Measurements from ENCODE around the gene ATP6V1C2.

ATP6V1C2 gene

DNA sequence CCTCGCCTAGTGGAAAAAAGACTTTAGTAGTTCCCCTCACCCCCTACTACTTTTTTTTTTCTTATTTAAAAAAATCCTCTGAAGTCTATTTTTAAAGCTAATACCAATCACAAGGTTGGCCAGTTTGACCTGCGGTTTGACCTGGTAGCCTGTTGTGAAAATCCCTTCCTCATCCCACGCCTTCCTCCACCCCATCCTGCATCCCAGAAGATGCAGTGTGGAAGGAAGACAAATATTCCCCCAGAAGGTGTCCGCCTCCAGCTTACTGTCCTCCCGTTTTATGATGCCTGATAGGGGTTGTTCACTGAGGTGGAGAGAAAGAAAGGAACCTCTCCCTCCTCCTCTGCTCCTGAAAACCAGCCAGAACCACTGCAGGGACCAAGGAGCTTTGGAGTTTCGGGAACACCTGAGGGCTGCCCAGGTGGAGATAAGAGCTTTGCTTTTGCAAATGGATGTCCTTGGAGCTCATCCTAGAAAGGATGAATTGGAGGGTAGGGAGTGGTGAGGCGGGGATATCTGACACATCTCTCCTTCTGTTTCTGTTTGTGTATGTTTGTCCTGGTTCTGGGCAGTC is 909 bp downstream of the ATP6V1C2 start:
- TF ChIP-seq, protein P1, sequence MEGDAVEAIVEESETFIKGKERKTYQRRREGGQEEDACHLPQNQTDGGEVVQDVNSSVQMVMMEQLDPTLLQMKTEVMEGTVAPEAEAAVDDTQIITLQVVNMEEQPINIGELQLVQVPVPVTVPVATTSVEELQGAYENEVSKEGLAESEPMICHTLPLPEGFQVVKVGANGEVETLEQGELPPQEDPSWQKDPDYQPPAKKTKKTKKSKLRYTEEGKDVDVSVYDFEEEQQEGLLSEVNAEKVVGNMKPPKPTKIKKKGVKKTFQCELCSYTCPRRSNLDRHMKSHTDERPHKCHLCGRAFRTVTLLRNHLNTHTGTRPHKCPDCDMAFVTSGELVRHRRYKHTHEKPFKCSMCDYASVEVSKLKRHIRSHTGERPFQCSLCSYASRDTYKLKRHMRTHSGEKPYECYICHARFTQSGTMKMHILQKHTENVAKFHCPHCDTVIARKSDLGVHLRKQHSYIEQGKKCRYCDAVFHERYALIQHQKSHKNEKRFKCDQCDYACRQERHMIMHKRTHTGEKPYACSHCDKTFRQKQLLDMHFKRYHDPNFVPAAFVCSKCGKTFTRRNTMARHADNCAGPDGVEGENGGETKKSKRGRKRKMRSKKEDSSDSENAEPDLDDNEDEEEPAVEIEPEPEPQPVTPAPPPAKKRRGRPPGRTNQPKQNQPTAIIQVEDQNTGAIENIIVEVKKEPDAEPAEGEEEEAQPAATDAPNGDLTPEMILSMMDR (IDR thresholded peaks at IDR 0.05; ENCODE audit: control insufficient read depth, insufficient read depth, low read depth, low read length, missing control alignments), result no peak
- DNase-seq (ENCODE audit: low read depth), result no peak
- no peak overlapping the region for H3K4me3 ChIP-seq (ENCODE audit: control insufficient read depth, low read depth, low read length)

DNA sequence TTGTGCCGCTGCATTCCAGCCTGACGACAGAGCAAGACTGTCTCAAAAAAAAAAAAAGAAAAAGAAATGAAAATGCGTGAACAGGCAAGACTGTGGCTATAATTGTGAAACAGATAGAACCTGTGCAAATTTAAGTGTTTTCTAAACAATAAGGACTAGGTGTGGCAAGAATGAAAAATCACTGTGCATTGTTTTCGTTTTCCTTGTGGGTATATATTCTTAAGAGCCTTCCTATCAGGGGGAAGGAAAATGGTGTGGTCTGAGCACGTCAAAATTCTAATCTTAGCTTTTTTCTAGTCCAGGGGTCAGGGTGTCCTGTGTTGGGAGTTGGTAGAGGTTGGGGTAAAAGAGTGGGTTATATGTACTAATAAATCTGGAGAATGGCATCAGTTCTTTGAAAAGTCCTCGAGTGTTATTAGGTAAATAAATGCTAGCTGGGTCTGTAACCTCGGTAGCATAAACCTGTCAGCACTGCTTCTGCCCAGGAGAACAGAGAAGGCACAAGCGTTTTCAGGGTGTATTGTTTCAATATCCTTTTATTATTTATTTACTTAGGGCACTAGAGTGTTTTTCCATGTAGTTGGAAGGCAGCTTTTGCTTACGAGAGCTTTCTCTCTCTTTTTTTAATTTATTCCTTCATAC is 11.6 kb downstream of the ATP6V1C2 start:
- no peak for DNase-seq (ENCODE audit: low read depth)
- H3K4me3 ChIP-seq (ENCODE audit: control insufficient read depth, low read depth, low read length), result no peak overlapping the region
- TF ChIP-seq, protein P1 (IDR thresholded peaks at IDR 0.05; ENCODE audit: control insufficient read depth, insufficient read depth, low read depth, low read length, missing control alignments), result no peak

DNA sequence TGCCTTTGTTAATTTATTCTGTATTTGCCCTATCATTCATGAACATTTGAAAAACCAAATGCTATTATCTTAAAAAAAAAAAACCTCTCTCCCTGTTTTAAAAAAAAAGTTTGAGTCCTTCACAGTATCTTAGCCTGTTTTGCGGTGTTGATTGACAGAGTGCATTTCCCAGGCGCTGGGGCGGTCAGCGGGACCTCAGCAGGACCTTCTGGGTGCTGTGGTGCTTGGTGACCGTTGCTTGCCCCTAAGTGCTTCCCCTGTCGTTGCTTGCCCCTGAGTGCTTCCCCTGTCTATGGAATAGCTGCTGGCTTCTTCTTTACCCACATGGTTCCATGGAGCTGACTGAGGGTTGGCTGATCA is 12.1 kb downstream of the ATP6V1C2 start:
- DNase-seq (ENCODE audit: low read depth), result no peak
- TF ChIP-seq, protein P1 (IDR thresholded peaks at IDR 0.05; ENCODE audit: control insufficient read depth, insufficient read depth, low read depth, low read length, missing control alignments), result no peak
- H3K4me3 ChIP-seq (ENCODE audit: control insufficient read depth, low read depth, low read length), result no peak overlapping the region

DNA sequence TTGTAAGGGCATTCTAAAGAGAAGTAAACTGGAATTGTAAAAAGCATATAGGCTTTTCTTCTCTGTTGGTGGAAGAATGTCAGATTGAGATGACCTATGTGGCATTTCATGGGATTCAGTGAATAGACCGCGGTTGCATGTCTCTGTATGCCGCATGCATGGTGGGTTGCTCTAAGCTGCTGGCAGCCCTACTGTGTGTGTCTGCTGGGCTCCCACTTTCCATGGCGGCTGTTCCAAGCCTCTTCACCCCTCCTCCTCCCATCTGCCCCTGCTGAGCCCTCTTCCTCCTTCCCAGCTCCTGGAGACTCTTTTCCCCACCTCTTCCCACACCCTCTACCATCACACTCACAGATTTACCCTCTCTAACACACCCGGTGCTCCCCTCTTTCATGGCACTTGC is 12.6 kb downstream of the ATP6V1C2 start:
- TF ChIP-seq, protein P1 (IDR thresholded peaks at IDR 0.05; ENCODE audit: control insufficient read depth, insufficient read depth, low read depth, low read length, missing control alignments), result no peak
- no peak for DNase-seq (ENCODE audit: low read depth)
- H3K4me3 ChIP-seq (ENCODE audit: control insufficient read depth, low read depth, low read length), result no peak overlapping the region

DNA sequence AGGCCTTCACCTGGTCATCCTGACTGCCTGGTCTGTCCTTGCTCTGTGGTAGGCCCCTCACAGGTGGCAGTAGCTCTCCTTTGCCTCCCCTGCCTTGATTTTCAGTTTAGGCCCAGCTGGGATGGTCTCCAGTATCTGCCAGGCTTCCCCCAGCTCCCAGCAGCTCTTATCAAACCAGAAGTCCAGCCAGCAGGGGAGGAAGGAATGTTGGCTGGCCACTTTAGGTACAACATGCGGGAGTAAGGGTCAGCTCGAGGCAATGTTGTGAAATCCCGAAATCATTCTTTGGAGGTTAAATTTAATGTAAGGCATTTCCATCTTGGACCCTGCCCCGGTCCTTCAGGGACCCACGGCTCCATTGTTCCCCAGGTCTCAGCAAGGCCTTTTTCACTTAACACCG is 16.8 kb downstream of the ATP6V1C2 start:
- TF ChIP-seq, protein P1 (IDR thresholded peaks at IDR 0.05; ENCODE audit: control insufficient read depth, insufficient read depth, low read depth, low read length, missing control alignments), result no peak
- DNase-seq (ENCODE audit: low read depth), result no peak
- H3K4me3 ChIP-seq (ENCODE audit: control insufficient read depth, low read depth, low read length), result no peak overlapping the region

DNA sequence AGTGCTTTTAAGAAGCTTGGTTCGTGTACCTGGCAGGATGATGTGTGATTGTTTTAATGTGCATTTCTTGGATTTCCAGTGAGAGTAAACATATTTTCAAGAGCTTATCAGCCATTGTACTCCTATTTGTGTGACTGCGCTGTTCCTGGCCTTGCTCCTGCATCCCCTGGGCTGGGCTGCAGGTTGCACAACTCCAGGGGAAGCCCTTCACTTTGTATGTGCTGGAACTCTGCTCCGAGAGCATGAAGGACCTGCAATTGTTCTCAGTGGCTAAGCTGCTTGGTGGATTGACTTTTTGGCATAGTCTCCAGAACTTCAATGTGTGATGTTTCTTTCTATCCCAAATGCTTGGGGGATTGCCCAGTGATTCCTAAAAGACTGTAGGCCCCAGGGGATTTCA is 18.8 kb downstream of the ATP6V1C2 start:
- TF ChIP-seq, protein P1 (IDR thresholded peaks at IDR 0.05; ENCODE audit: control insufficient read depth, insufficient read depth, low read depth, low read length, missing control alignments), result no peak
- DNase-seq (ENCODE audit: low read depth), result no peak
- no peak overlapping the region for H3K4me3 ChIP-seq (ENCODE audit: control insufficient read depth, low read depth, low read length)
